GM19099 (cell line): Measurements from ENCODE around the gene BCL2.

Source experiments
- POLR2A ChIP-seq: IDR thresholded peaks from 3 replicates; pipeline ENCODE4 v1.6.1; 2011; ENCODE audit warnings: low read depth; ENCODE audit not compliant: insufficient read length; ENCODE audit errors: extremely low read depth

BCL2 gene

DNA sequence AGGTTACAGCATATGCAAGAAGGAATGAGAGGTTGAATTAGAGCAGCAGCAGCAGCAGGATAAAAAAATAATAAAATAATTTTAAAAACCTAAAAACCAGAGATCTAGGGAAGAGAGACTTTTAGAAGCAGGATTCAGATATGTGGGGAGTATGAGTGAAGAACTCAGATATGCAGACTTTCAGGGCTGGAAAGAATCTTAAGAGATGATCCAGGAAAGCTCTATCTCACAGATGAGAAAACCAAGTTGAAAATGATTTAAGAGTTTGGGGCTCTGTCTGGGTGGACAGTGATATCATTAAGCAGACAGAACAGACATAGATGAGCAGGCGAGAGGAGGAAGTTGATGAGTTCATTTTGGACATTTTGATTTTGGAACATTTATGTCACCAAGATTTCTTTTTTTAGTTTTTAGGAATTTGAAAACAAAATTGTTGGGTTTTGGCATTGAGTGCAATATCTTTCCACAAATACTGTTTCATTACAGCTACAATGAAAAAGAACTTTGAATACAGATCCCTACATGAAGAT is 31.8 kb downstream of the BCL2 start:
- no peak for TF ChIP-seq POLR2A

DNA sequence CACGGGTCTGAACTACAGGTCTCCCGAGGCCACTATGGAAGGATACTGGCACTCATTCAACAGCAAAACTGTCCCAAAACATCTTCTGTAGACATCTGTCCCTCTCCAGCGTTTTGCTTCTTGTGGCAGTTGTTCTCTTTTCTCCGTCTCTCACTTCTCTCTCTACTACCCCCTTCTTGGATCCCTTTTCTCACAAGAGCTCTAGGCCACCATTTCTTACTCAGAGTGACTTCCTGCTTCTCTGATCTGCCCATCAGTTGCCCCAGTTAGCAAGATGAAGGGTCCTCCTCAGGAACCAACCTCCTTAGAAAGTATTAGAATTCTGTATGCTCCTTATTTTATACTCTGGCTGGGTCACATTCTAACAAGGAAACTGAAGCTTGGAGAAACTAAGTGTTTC is 32.6 kb downstream of the BCL2 start:
- TF ChIP-seq POLR2A, result no peak

DNA sequence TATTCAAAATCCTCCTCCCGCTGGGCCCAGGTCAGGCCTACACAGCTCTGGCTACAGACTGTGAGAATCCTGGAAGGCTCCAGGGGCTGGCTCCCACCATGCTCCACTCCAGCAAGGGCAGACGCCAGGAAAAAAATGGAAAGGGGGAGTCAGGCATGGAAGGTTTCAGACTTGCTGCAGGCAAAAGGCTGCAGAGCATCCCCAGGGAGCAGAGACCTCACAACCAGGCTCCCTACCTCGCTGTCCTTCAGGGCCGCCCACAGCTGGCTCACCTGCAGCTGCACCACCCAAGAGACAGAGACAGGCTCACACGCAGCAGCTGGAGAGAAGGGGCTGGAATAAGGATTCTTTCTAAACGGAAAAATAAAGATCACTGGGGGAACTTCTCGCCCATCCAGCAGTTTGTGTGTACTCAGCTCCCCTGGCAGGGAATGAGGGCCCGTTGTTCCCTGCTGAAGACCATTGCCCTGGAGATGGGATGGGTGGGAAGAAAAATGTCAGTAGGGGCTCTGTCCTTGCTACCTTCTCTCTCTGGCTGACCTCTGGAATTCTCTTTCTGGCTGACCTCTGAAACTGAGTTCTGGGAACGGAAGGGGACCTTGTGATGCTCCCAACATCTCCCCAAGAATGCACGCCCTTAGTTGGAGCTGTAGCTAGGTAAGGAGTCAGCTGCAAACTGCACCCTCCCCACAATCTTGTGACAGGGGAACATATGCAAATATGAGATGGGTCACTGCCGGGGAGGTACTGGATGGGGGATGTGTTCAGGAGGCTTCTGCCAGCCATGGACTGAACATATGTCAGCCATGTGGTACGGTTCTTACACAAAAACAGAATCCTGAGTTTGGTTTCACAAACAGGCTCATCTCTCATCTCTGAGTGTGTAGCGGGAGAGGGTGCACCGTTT is 34.5 kb downstream of the BCL2 start:
- TF ChIP-seq POLR2A, result peak; percentile 47

DNA sequence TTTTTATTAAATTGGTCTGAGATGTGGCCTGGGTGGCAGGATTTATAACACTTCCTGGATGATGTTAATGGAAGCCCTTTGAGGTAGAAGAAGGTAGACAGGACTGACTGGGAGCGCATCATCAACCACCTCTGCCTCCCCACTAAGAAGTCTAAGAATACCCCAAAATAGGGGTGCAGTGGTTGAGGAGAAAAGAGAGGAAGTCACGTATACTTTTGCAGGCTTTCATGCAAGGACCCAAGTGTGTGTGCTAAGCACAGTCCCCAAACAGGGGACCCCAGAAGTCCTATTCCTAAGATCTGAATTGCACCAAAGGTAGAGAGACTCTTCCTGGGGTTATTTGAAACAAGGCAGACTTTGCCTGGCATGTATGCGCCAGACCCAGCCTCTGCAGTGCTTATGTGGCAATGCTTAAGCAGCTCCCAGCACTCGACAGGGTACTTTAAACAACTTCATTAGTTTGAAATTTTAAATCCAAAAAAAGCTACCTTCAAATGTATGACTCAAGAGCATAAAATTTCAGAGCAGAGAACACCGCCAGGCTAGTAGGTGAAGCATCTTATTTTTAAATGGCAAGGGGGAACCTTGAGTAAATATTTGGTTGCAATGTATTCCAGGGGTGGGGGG is 35.3 kb downstream of the BCL2 start:
- no peak for TF ChIP-seq POLR2A

DNA sequence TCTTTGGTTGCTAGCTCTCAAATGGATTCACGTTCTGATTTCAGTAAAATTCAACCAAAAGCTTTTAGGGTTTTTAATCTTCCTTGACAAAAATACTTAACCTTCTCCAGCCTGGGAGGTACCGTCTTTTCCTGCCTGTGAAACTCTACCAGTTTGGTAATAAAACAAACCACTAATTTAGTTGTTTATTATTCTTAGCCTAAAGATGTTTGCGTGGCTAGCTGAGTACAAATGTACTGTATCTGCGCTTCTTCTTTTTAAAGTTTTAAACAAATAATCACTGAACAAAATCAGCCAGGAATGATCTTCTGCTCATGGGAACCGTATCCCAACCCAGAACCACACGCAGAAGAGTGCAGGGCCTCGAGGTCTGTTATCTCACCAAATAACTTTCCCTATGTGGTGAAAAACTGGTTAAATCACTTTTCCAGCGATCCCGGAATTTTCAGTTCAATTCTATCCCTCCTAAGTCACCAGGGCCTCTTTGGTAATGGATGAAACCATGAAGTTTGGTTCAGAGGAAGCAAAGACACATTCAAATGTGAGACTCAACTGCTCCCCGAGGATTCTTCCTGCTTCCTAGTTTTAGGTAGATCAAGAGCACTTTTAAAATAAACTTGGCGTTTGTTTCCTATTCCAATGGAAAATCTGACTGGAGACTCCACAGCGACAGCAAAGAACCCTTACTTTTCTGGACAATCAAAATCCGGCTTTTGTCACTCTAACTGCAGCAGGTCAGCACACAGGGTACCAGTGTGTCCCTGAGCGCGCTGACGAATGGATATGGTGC is 36.1 kb downstream of the BCL2 start:
- no peak for TF ChIP-seq POLR2A

DNA sequence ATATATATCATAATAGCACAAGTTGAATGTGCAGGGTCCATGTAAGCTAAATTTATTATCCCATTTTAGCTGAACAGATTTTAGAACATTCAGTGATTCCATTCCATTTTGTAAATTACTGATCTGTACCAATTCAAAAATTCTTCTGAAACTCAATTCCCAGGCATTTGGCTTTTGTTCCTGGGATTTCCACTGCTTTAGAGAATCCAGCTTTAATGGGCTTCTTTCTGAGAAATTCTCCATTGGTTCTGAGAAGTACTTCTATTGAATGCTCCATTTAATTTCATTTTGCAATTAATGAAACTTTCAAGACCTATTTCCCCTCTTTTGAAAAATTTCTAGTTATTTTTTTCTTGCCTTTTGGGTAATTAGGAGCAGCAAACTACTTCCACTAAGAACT is 36.8 kb downstream of the BCL2 start:
- no peak for TF ChIP-seq POLR2A

DNA sequence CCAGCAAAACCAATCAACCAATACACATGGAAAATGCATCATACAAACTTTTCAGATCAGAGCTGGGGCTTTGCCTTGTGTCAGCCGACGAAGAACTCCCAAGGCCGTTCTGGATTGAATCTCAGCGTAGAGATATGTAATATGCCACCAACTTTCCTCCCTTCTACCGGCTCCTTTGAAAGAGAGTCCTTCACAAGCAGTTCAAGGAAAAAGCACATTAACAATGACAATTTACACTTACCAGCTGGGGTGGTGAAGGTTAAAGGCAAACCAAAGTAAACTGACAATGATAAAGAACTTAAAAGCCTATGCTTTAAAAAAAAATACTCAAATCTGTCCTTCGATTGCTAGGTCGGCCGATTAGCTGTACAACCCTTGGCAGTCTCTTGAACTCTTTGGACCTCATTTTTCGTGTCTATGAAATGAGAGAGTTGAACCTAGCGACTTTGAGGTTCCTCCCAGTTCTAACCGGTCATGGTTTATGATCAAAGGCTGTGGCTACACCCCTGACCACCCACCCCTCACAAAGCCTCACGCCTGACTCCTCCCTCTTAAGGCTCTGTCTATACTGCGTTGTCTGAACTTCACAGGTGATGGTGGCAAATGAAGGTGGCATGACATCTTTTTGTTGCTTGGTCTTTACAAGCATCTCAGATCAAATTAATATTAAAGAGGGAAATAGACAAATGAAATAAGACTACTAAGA is 46.2 kb downstream of the BCL2 start:
- no peak for TF ChIP-seq POLR2A

DNA sequence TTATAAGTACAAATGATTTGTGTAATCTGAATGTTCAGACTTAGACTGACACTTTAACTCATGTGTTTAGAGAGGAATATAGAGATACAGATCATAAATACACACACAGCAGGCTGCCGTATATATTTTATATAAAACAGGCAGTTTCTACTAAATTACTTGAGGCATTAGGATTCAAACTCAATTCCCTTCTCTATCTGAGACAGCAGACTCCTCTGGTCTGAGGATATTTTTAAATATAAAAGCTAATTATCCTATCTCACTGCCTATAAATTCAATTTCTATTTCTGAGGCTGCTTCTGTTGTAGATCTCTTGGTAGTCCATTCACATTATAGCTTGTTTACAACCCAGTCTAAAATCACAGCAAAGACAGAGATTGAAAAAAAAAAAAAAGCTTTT is 46.9 kb downstream of the BCL2 start:
- TF ChIP-seq POLR2A, result no peak

DNA sequence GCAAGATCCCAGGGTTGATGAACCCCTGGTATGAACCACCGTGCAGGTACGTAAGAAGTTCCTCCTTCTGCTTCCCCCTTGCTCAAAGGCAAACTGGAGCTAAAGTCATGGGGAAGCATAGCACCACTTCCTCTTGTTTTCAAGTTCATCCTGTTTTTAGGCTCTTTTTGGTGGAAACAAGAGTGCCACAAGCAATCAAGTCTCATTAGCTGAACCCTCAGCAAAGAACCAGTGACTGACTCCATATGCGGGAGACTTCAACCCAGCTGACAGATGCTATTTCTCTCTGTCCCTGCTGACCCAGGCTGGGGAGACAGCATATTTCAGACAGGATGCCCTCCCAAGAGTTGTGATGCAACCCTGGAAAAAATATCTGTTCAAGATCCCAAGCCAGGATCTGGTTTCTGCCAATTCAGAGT is 47.7 kb downstream of the BCL2 start:
- TF ChIP-seq POLR2A, result no peak

DNA sequence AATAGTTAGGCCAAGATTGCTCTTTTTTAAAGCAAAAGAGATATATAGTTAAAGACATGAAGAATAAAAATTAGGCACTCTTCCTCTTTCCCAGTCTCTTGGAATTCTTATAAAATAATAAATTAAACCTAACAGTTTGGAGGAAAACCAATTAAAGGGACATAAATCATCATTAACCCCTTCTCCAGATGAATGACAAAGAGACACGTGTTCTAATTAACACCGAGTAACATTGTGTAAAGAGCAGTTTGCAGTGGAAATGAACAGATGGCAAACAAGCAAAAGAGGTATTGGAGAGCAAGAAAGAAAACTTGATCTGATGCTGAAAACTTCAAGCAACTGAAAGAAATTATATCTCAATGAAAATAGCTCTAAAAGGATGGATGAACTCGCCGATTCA is 48.4 kb downstream of the BCL2 start:
- no peak for TF ChIP-seq POLR2A

DNA sequence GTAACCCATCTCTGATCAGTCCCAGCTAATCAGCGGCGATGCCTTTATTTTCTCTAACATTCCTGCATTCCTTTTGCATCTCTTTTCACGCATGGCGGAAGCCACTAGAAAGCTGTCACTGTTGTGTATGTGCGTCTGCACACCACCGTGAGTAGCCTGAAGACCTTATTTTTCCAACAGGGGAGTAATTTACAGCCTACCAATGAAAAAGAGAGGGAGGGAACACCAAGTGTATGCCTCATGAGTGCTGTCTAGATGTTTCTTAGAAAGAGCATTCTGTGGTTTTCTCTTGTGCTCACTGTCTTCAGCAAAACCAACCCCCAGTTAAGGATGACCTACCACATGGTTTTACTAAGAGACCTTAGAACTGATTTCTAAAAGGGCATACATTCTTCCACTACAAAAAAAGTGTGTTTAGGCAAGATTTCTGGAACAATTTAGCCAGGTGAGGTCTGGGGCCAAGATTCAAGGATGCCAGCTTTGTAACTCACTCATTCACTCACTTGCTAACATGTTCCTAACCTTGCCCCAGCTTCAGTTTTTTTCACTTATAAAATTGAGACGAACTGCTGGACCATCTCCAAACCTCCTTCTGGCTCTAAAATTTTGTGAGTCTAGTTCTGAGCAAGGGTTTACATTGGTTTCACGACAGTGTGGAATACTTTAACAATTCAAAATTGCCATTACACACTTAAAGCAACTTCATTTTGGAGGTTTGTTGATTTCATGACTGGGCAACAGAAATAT is 51.4 kb downstream of the BCL2 start:
- TF ChIP-seq POLR2A, result no peak

DNA sequence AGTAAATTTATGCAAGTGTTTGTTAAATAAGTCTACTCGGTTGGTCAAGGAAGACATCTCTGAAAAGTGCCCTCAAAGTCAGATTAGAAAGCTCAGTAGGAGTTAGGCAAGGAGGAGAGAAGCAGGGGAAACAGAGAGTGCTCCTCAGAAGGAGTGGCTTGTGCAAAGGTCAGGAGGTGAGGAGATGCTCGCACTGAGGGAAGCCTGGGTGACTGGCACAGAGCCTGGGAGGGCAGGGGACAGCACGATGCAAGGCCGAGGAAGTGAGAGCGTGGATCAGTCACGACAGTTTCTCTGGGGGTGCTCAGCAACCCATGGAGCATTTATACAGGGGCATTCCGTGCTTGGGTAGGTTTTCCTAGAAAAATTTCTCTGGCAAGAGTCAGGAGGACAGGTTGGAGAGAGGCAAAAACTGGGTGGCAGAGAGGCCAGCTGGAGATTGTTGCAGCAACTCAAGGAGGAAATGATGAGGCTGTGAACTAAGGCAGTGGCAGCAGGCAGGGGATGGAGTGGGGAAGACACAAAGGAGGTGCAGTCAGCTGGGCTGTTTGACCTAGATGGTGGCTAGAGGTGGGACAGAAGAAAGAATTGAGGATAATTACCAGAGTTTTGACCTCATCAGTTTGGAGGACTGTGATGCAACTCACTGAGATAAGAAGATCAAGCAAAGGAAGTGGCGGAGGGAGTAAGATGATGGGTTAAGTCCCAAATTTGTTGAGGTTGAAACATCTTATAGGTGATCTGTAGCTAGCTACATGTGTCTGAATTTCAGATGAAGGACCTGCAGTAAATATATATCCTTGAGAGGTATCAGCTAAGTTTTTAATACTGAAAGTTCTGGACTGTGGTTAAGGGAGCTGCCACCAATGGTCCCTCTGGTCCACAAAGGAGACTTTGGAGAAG is 52.4 kb downstream of the BCL2 start:
- no peak for TF ChIP-seq POLR2A

DNA sequence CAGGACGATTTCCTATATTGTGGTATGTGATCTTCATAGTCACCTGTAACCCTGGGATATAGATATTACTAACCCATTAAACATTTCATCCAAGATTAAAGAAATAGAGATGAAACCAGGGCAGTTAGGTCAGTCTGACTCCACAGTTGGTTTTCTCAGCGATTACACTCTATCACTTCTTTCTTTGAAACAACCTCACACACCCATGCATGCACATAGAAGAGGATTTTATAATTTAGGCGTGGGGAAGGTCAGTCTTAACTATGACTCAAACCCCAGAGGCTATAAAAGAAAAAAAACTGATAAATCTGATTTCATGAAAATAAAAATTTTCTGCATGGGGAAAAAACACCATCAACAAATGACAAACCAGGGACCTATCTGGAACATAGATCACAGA is 54.2 kb downstream of the BCL2 start:
- TF ChIP-seq POLR2A, result no peak

DNA sequence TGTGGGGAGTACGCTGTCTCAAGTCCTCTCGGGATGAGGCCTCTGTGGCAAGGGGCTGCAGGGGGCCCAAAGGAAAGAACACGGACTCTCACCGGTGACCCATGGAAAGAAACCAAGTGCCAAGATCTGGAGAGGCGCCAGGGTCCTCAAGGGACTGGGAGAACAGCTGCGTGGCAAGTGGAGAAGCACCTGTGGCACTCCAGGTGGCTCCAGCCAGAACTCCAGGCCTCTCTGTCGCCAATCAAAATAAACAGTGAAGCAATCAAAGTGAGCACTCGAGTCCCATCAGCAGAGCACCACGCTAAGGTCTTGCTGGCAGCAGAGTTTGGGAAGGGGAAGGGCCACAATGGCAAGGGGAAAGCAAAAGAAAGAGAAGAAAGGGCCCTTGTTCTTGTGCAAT is 54.7 kb downstream of the BCL2 start:
- TF ChIP-seq POLR2A, result no peak

DNA sequence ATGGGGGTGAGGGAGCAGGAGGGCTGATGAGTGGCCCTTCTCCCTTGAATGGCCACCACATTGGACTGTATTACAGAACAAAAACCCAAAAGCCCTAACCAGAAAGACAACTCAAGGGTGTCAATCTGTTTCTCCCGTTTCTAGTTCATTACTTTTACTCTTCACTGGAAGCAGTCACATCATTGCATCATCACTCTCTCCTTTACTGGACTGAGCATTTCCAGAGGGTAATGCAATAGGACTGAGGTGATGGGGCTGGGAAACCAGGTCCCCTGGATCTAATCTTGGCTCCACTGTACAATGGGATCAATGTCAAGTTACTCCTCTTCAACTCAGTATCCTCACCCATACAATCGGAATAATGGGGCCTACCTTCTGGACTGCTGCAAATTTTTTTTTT is 56.1 kb downstream of the BCL2 start:
- TF ChIP-seq POLR2A, result no peak
